Measurements from ENCODE around the gene ECSCR. TPM values are rescaled to one million over a fixed set of nuclear protein-coding genes. Genes with fewer than 3 reads are reported as not detected.
A peak's percentile ranks its signal among the peaks of the same experiment; 100 is the strongest.
"Not testable (repeated sequence)": the region's sequence is repeated elsewhere in the genome, so short reads cannot be mapped to it uniquely, and the experiment has no call there.

Gene ECSCR
- total and polyA plus RNA-seq, 9 donors, result 4.4 to 43.5 (median 11.1) TPM

GRCh38 chr5:139494832-139495231 is 32.3 kb upstream of the ECSCR start:
- Histone ChIP-seq H3K27me3 (no peaks in the 10 kb centered on the region), H3K4me3 (no peak overlapping the region), H3K36me3 (no peaks in the 10 kb centered on the region), H3K9me3 (no peaks in the 10 kb centered on the region), H3K27ac (no peak overlapping the region), H3K4me1 (ENCODE audit: insufficient read depth) (no peaks in the 10 kb centered on the region)
- intact Hi-C loops (cut with DNase I), result no loop called here
- DNase-seq, result no peak
- TF ChIP-seq EP300 (IDR thresholded peaks at IDR 0.05), result no peak
- no peak for TF ChIP-seq POLR2A (IDR thresholded peaks at IDR 0.05)
- no peak for TF ChIP-seq CTCF (IDR thresholded peaks at IDR 0.05)

- H3K27ac ChIP-seq, result no peak overlapping the region
- H3K9me3 ChIP-seq, result no peaks in the 10 kb centered on the region
- no peaks in the 10 kb centered on the region for H3K27me3 ChIP-seq
- H3K4me3 ChIP-seq, result no peak overlapping the region
- no peak for TF ChIP-seq CTCF (IDR thresholded peaks at IDR 0.05)
- H3K36me3 ChIP-seq, result no peaks in the 10 kb centered on the region
- intact Hi-C loops (cut with DNase I), result no loop called here
- no peak for DNase-seq
- H3K4me1 ChIP-seq (ENCODE audit: insufficient read depth), result no peaks in the 10 kb centered on the region
- WGBS, 3 donors, result 92 to 94% (median 93%) methylated on average over 3 of the region's 3 CpGs
Measured at GRCh38 chr5:139494256-139494655, 31.7 kb upstream of the ECSCR start.

GRCh38 chr5:139492700-139493192 is 30.2 kb upstream of the ECSCR start:
- no peak overlapping the region for H3K27ac ChIP-seq

GRCh38 chr5:139488260-139488659 is 25.7 kb upstream of the ECSCR start:
- Histone ChIP-seq H3K4me3 (no peak overlapping the region), H3K4me1 (ENCODE audit: insufficient read depth) (peaks cover 2% of the 10 kb centered on the region), H3K36me3 (no peaks in the 10 kb centered on the region), H3K27me3 (no peaks in the 10 kb centered on the region), H3K27ac (no peak overlapping the region), H3K9me3 (no peaks in the 10 kb centered on the region)
- TF ChIP-seq EP300 (IDR thresholded peaks at IDR 0.05), result no peak
- no peak for TF ChIP-seq POLR2A (IDR thresholded peaks at IDR 0.05)
- TF ChIP-seq CTCF (IDR thresholded peaks at IDR 0.05), result no peak
- WGBS, 3 donors, result 72 to 80% (median 74%) methylated on average over 3 of the region's 3 CpGs
- DNase-seq, result no peak
- intact Hi-C loops (cut with DNase I), result no loop called here

More at GRCh38 chr5:139492700-139493192, 30.2 kb upstream of the ECSCR start:
- no peak for TF ChIP-seq EP300 (IDR thresholded peaks at IDR 0.05)
- no peak for TF ChIP-seq POLR2A (IDR thresholded peaks at IDR 0.05)
- no peak for TF ChIP-seq CTCF (IDR thresholded peaks at IDR 0.05)
- no peak for DNase-seq
- no peaks in the 10 kb centered on the region for H3K27me3 ChIP-seq
- H3K9me3 ChIP-seq, result no peaks in the 10 kb centered on the region
- no peaks in the 10 kb centered on the region for H3K36me3 ChIP-seq
- H3K4me1 ChIP-seq (ENCODE audit: insufficient read depth), result no peaks in the 10 kb centered on the region
- no peak overlapping the region for H3K4me3 ChIP-seq
- WGBS, 3 donors, result 9 to 16% (median 16%) methylated on average over 6 of the region's 6 CpGs
- intact Hi-C loops (cut with DNase I), result no loop called here

GRCh38 chr5:139486201-139486600 is 23.7 kb upstream of the ECSCR start:
- Histone ChIP-seq H3K27me3 (no peaks in the 10 kb centered on the region), H3K27ac (no peak overlapping the region), H3K9me3 (no peaks in the 10 kb centered on the region), H3K4me1 (ENCODE audit: insufficient read depth) (peaks cover 11% of the 10 kb centered on the region), H3K36me3 (no peaks in the 10 kb centered on the region), H3K4me3 (no peak overlapping the region)
- DNase-seq, result no peak
- intact Hi-C loops (cut with DNase I), result no loop called here
- TF ChIP-seq CTCF (IDR thresholded peaks at IDR 0.05) (no peak), POLR2A (IDR thresholded peaks at IDR 0.05) (no peak), EP300 (IDR thresholded peaks at IDR 0.05) (no peak)
- 76 to 82% (median 81%) methylated on average over 7 of the region's 7 CpGs for WGBS, 3 donors

GRCh38 chr5:139482890-139483208 is 20.3 kb upstream of the ECSCR start:
- H3K27me3 ChIP-seq; intact Hi-C loops (cut with DNase I); DNase-seq; H3K36me3 ChIP-seq; H3K9me3 ChIP-seq: not testable (repeated sequence)
- 54 to 62% (median 58%) methylated on average over 6 of the region's 6 CpGs for WGBS, 3 donors
- H3K4me1 ChIP-seq (ENCODE audit: insufficient read depth), result peaks cover 17% of the 10 kb centered on the region
- peak overlapping the region in 1 of 2 donors; percentile 94 for H3K27ac ChIP-seq
- H3K4me3 ChIP-seq, result peak overlapping the region; percentile 47
